GM19452 (cell line): ENCODE measurements around the gene DAZ2.
"Not testable (repeated sequence)": the region's sequence is repeated elsewhere in the genome, so short reads cannot be mapped to it uniquely, and the experiment has no call there.

ENCODE experiments used
- ATAC-seq: cut with Tn5 transposase; IDR thresholded peaks from one replicate; pipeline ENCODE4 v1.9.1; 2021; ENCODE audit not compliant: unreplicated experiment

The DAZ2 gene, protein sequence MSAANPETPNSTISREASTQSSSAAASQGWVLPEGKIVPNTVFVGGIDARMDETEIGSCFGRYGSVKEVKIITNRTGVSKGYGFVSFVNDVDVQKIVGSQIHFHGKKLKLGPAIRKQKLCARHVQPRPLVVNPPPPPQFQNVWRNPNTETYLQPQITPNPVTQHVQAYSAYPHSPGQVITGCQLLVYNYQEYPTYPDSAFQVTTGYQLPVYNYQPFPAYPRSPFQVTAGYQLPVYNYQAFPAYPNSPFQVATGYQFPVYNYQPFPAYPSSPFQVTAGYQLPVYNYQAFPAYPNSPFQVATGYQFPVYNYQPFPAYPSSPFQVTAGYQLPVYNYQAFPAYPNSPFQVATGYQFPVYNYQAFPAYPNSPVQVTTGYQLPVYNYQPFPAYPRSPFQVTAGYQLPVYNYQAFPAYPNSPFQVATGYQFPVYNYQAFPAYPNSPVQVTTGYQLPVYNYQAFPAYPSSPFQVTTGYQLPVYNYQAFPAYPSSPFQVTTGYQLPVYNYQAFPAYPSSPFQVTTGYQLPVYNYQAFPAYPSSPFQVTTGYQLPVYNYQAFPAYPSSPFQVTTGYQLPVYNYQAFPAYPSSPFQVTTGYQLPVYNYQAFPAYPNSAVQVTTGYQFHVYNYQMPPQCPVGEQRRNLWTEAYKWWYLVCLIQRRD

DNA sequence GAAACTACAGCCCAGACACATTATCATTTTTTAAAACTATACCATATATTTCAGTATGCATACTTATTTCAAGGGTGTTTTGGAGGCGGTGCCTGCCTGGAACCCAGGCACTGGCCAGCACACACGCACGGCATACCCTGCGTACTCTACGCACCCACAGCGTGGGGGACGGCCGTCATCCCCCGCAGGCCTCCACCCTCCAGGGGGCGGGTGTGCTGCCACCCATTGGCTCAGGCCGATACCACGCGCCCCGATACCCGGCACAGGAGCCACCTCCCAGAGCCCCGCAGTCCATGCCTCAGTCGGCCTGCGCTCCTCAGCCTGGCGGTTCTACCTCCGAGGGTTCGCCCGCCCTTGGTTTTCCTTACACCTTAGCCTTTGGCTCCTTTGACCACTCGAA is at the start of gene DAZ2:
TSS of gene DAZ2 (plus strand) at position 301 of the 400 bp plus-strand sequence. CDS start 208 bp downstream, outside the sequence.
- ATAC-seq, result not testable (repeated sequence)

DNA sequence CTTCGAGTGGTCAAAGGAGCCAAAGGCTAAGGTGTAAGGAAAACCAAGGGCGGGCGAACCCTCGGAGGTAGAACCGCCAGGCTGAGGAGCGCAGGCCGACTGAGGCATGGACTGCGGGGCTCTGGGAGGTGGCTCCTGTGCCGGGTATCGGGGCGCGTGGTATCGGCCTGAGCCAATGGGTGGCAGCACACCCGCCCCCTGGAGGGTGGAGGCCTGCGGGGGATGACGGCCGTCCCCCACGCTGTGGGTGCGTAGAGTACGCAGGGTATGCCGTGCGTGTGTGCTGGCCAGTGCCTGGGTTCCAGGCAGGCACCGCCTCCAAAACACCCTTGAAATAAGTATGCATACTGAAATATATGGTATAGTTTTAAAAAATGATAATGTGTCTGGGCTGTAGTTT is 20.4 kb upstream of the DAZ2 start, which contains the start of gene DAZ1:
TSS of gene DAZ1 (minus strand) at position 101 of the 400 bp plus-strand sequence. CDS start 208 bp downstream, outside the sequence.
- ATAC-seq, result not testable (repeated sequence)

DNA sequence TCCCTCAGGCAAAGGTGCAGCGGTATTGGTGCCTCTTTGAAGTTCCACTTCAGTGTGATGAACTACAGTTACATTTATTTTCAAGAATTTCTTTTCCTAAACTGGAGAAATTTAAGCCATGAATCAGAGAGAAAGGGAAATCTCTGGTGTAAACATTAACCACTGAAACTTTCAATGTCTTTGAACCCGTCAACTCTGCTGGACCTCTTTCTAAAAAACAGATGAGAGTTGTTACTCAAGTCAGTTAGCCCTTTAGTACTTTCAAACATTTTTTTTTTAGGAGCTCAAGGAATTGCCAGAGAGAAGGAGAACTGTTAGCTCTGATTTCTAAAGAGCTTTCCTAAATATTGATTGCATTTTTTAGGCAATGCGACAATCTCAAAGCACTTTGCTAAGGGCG is 11.9 kb upstream of the DAZ2 start:
- ATAC-seq, result not testable (repeated sequence)

DNA sequence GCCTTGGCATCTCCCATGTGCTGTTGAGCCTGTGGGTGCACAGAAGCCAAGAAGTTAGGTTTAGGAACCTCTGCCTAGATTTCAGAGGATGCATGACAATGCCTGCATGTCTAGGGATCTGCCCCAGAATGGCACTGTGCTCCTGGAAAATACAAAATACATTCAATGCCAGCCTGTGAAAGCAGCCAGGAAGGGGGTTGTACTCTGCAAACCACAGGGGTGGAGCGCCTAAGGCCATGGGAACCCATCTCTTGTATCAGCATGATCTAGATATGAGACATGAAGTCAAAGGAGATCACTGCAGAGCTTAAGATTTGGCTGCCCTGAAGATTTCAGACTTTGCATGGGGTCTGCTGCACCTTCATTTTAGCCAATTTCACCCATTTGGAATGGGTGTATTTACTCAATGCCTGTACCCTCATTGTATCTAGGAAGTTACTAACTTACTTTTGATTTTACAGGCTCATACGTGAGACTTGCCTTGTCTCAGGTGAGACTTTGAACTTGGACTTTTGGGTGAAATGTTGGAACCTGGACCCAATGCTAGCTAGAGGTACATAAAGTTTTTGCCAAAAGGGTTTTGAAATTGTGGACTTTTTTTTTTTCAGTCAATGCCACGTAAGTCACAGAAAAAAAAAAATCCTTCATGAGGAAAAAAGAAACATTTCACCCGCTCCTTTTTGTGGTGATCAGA is 9.4 kb upstream of the DAZ2 start:
- not testable (repeated sequence) for ATAC-seq

DNA sequence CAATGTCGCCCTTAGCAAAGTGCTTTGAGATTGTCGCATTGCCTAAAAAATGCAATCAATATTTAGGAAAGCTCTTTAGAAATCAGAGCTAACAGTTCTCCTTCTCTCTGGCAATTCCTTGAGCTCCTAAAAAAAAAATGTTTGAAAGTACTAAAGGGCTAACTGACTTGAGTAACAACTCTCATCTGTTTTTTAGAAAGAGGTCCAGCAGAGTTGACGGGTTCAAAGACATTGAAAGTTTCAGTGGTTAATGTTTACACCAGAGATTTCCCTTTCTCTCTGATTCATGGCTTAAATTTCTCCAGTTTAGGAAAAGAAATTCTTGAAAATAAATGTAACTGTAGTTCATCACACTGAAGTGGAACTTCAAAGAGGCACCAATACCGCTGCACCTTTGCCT is 8.7 kb upstream of the DAZ2 start:
- not testable (repeated sequence) for ATAC-seq
